GM06990 (cell line): ENCODE measurements around the gene CCNQ.

Experiments
- DNase-seq: peaks from one replicate; pipeline ENCODE4 v3.0.0-alpha.2; 2011; ENCODE audit not compliant: insufficient read length; ENCODE audit errors: extremely low read depth
- H3K27me3 ChIP-seq: replicated peaks from 2 replicates; pipeline ENCODE4 v1.6.0; 2011; ENCODE audit warnings: low read length; ENCODE audit not compliant: control insufficient read depth, insufficient read depth
- H3K36me3 ChIP-seq: 2 replicates; pipeline ENCODE4 v1.5.1; 2011; ENCODE audit warnings: low read length; ENCODE audit not compliant: control insufficient read depth, insufficient read depth
- H3K4me3 ChIP-seq: replicated peaks from 2 replicates; pipeline ENCODE4 v1.5.1; 2011; ENCODE audit warnings: low read depth, mild to moderate bottlenecking, control low read depth, low read length
- TF ChIP-seq, protein P1 (sequence below): IDR thresholded peaks from 2 replicates; pipeline ENCODE4 v1.5.1; 2011; ENCODE audit warnings: low read length, control low read depth, mild to moderate bottlenecking, inconsistent platforms; ENCODE audit not compliant: insufficient read depth, poor library complexity, severe bottlenecking

The CCNQ gene

DNA sequence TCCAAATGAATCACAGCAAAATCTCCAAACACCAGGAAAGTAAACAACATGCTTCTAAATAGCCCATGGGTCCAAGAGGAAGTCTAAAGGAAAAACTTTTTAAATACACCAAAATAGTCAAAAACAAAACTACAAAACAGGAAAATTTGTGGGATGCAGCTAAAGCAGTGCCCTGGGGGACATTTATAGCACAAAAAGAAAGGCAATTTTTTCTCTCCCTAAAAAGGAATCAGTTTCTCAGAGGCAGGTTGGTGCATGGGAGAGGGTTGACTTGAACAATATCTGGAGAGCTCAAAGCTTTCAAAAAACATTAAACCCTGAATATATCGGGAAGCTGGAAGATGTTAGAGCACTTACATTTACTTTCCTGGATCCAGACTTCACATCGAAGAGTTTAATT, 32.4 kb upstream of the CCNQ start:
- TF ChIP-seq, protein P1, sequence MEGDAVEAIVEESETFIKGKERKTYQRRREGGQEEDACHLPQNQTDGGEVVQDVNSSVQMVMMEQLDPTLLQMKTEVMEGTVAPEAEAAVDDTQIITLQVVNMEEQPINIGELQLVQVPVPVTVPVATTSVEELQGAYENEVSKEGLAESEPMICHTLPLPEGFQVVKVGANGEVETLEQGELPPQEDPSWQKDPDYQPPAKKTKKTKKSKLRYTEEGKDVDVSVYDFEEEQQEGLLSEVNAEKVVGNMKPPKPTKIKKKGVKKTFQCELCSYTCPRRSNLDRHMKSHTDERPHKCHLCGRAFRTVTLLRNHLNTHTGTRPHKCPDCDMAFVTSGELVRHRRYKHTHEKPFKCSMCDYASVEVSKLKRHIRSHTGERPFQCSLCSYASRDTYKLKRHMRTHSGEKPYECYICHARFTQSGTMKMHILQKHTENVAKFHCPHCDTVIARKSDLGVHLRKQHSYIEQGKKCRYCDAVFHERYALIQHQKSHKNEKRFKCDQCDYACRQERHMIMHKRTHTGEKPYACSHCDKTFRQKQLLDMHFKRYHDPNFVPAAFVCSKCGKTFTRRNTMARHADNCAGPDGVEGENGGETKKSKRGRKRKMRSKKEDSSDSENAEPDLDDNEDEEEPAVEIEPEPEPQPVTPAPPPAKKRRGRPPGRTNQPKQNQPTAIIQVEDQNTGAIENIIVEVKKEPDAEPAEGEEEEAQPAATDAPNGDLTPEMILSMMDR, result no peak
- H3K36me3 ChIP-seq, result no peaks in the 10 kb centered on the region
- H3K4me3 ChIP-seq, result no peak overlapping the region
- no peaks in the 10 kb centered on the region for H3K27me3 ChIP-seq
- no peak for DNase-seq

- no peaks in the 10 kb centered on the region for H3K36me3 ChIP-seq
- no peaks in the 10 kb centered on the region for H3K27me3 ChIP-seq
- TF ChIP-seq, protein P1, result no peak
- DNase-seq, result no peak
- no peak overlapping the region for H3K4me3 ChIP-seq
Observed at GRCh38 chrX:153628665-153629064, 29.7 kb upstream of the CCNQ start.

GRCh38 chrX:153628129-153628528, 29.2 kb upstream of the CCNQ start:
- Histone ChIP-seq H3K27me3 (no peaks in the 10 kb centered on the region), H3K36me3 (no peaks in the 10 kb centered on the region), H3K4me3 (no peak overlapping the region)
- DNase-seq, result no peak
- TF ChIP-seq, protein P1, result no peak

GRCh38 chrX:153627675-153628111, 28.8 kb upstream of the CCNQ start:
- Histone ChIP-seq H3K27me3 (no peaks in the 10 kb centered on the region), H3K4me3 (no peak overlapping the region), H3K36me3 (no peaks in the 10 kb centered on the region)
- DNase-seq, result no peak
- TF ChIP-seq, protein P1, result no peak

- H3K27me3 ChIP-seq, result no peaks in the 10 kb centered on the region
- no peaks in the 10 kb centered on the region for H3K36me3 ChIP-seq
- no peak overlapping the region for H3K4me3 ChIP-seq
- DNase-seq, result no peak
- TF ChIP-seq, protein P1, result no peak
Observed at GRCh38 chrX:153626863-153627674, 28.1 kb upstream of the CCNQ start.
